K562 (cell line): ENCODE data around the gene EGFR. TPM values are rescaled to one million over a fixed set of nuclear protein-coding genes. Genes with fewer than 3 reads are reported as not detected.

Source experiments
- ATAC-seq: fragments of 200-7000 bp; cut with Tn5 transposase; 3 replicates; pipeline ENCODE4 v1.9.1; 2020; ENCODE audit warnings: moderate library complexity
- BruUV-seq: library from RNA; stranded (reverse); fragments of 400-500 nt; replicated peaks from 2 replicates; lab custom pipeline; 2021; lab: Mats Ljungman, UMichigan
- CTCF ChIA-PET: fragments of 300-600 bp; formaldehyde crosslinking; extraction: SDS; loops from one replicate; lab custom pipeline; 2021; ENCODE audit warnings: low intra/inter-chr PET ratio; lab: Yijun Ruan, JAX
- POLR2A ChIA-PET: fragments of 300-600, 350-650 bp; sonication (Branson Sonifier 250); formaldehyde crosslinking; extraction: SDS; loops from one replicate; lab custom pipeline; 2021; ENCODE audit warnings: antibody characterized with exemption, inconsistent platforms; lab: Yijun Ruan, JAX
- DNase-seq, 4 experiments: peaks; one replicate each; pipeline versions ENCODE4 v3.0.0 to v3.0.0-alpha.2; 2011 to 2018; ENCODE audit warnings: low spot score in 3 of 4, mixed read lengths in 3 of 4; ENCODE audit errors: extremely low read depth in 1 of 4
- FAIRE-seq: peaks from 2 replicates; lab custom pipeline; 2011; peaks lifted over from hg19 to GRCh38; lab: Jason Lieb, UNC
- H2AFZ ChIP-seq: 2 replicates; pipeline ENCODE4 v1.6.0; 2011; ENCODE audit warnings: low read depth, low read length, control low read depth, inconsistent platforms
- H3K27ac ChIP-seq: fragments of 200-600 bp; 3 replicates; pipeline ENCODE4 v1.8.0; 2011; ENCODE audit warnings: low read depth, mild to moderate bottlenecking, control low read depth, inconsistent platforms, low read length, moderate library complexity, mixed read lengths; ENCODE audit errors: extremely low read depth
- H3K27me3 ChIP-seq, 2 experiments: fragments of 300-600 bp in 1 of 2; 2 replicates in 1 of 2; 3 replicates in 1 of 2; pipeline versions ENCODE4 v1.6.0 to v1.8.0; 2011; ENCODE audit warnings: inconsistent platforms in 2 of 2, low read length in 2 of 2, mild to moderate bottlenecking in 1 of 2, mixed read lengths in 1 of 2, moderate library complexity in 1 of 2; ENCODE audit not compliant: control insufficient read depth in 2 of 2, insufficient read depth in 2 of 2
- H3K36me3 ChIP-seq: fragments of 300-600 bp; 3 replicates; pipeline ENCODE4 v1.8.0; 2011; ENCODE audit warnings: mild to moderate bottlenecking, low read length, inconsistent platforms; ENCODE audit not compliant: control insufficient read depth, insufficient read depth
- H3K4me1 ChIP-seq, 2 experiments: fragments of 200-600 bp in 1 of 2; replicated peaks in 1 of 2; 2 replicates in 1 of 2; 3 replicates in 1 of 2; pipeline versions ENCODE4 v1.5.1 to v1.8.0; 2011; ENCODE audit warnings: inconsistent platforms in 2 of 2, low read length in 2 of 2, mild to moderate bottlenecking in 1 of 2, mixed read lengths in 1 of 2, moderate library complexity in 1 of 2; ENCODE audit not compliant: control insufficient read depth in 2 of 2, insufficient read depth in 2 of 2
- H3K4me2 ChIP-seq: 2 replicates; pipeline ENCODE4 v1.6.1; 2011; ENCODE audit warnings: low read length, control low read depth, inconsistent platforms, mixed read lengths; ENCODE audit not compliant: insufficient read depth
- H3K4me3 ChIP-seq: fragments of 200-600 bp; sonication (generic), shearing (Covaris generic); 2 replicates; pipeline ENCODE4 v1.5.1; 2016; ENCODE audit warnings: control low read depth, inconsistent platforms
- H3K79me2 ChIP-seq: fragments of 200-600 bp; 3 replicates; pipeline ENCODE4 v1.8.0; 2011; ENCODE audit warnings: low read length, inconsistent platforms; ENCODE audit not compliant: control insufficient read depth, insufficient read depth
- H3K9ac ChIP-seq, 2 experiments: 2 replicates each; pipeline versions ENCODE4 v1.6.0 to v1.6.1; 2011; ENCODE audit warnings: low read depth in 2 of 2, low read length in 2 of 2, control low read depth in 1 of 2, inconsistent platforms in 1 of 2, mild to moderate bottlenecking in 1 of 2, mixed read lengths in 1 of 2; ENCODE audit not compliant: insufficient read depth in 1 of 2
- H3K9me1 ChIP-seq: one replicate; pipeline ENCODE4 v1.6.0; 2011; ENCODE audit warnings: inconsistent platforms, mild to moderate bottlenecking, low read length, moderate library complexity; ENCODE audit not compliant: control insufficient read depth, insufficient read depth
- H3K9me3 ChIP-seq: replicated peaks from 2 replicates; pipeline ENCODE4 v1.5.1; 2011; ENCODE audit warnings: low read depth, low read length, inconsistent platforms; ENCODE audit not compliant: control insufficient read depth, insufficient read depth
- H4K20me1 ChIP-seq: replicated peaks from 2 replicates; pipeline ENCODE4 v1.6.1; 2011; ENCODE audit warnings: low read length, inconsistent platforms, mixed read lengths; ENCODE audit not compliant: control insufficient read depth, insufficient read depth
- CBFA2T2 ChIP-seq: fragments of 450-650 bp; conservative IDR thresholded peaks from 2 replicates; pipeline ENCODE4 v1.6.1; 2017; ENCODE audit warnings: mild to moderate bottlenecking
- CHAMP1 ChIP-seq: fragments of 450-650 bp; IDR thresholded peaks from 2 replicates; pipeline ENCODE4 v1.6.1; 2016; ENCODE audit warnings: mild to moderate bottlenecking
- CHCHD3 ChIP-seq: fragments of 250-450 bp; sonication (Bioruptor Pico); IDR thresholded peaks from 2 replicates; pipeline ENCODE4 v2.1.2; 2022; ENCODE audit warnings: mild to moderate bottlenecking
- E2F8 ChIP-seq: fragments of 450-650 bp; IDR thresholded peaks from 2 replicates; pipeline ENCODE4 v1.7.1; 2018; ENCODE audit warnings: mild to moderate bottlenecking, low read depth; ENCODE audit not compliant: partially characterized antibody
- FOXJ2 ChIP-seq: fragments of 200-800 bp; sonication (Bioruptor generic); IDR thresholded peaks from 2 replicates; pipeline ENCODE4 v1.6.1; 2016; ENCODE audit warnings: missing genetic modification characterization, missing compliant biosample characterization
- MAFK ChIP-seq: IDR thresholded peaks from 2 replicates; pipeline ENCODE4 v1.6.1; 2011; ENCODE audit warnings: low read length, improper control_type of control experiment
- RFX5 ChIP-seq: IDR thresholded peaks from 2 replicates; pipeline ENCODE4 v1.6.1; 2011; ENCODE audit warnings: low read depth, mild to moderate bottlenecking, improper control_type of control experiment, low read length
- ZNF644 ChIP-seq: fragments of 200-800 bp; sonication (Bioruptor generic); IDR thresholded peaks from 2 replicates; pipeline ENCODE4 v1.6.1; 2016; ENCODE audit warnings: low read depth, missing genetic modification characterization, missing compliant biosample characterization
- ZNF785 ChIP-seq: fragments of 250-450 bp; sonication (Bioruptor Pico); IDR thresholded peaks from 2 replicates; pipeline ENCODE4 v1.4.0; 2020; ENCODE audit warnings: mild to moderate bottlenecking
- WGBS: fragments of 100-300 bp; shearing (Covaris generic); methylation state at CpG from one replicate; pipeline ENCODE4 v1.1.6; 2016; ENCODE audit warnings: low coverage, mixed read lengths; ENCODE audit not compliant: insufficient coverage; ENCODE audit errors: missing lambda C conversion rate; 5-methylcytosine and 5-hydroxymethylcytosine counted together
- in situ Hi-C: fragments of 300-500 bp; cut with MboI; formaldehyde crosslinking; loops from 4 replicates; pipeline ENCODE4 v1.15.0; 2018; ENCODE audit warnings: inconsistent platforms, mixed read lengths
- intact Hi-C: fragments of 100-400 bp; cut with micrococcal nuclease; formaldehyde crosslinking; loops from 2 replicates; pipeline ENCODE4 v1.14.2; 2022
- polyA plus RNA-seq, 8 experiments: library from polyadenylated mRNA; depleted of rRNA in 4 of 8; stranded (reverse) in 5 of 8; unstranded in 3 of 8; fragments of >200 nt; fragmentation: Nextera tagmentation in 2 of 8; fragmentation: Illumina TruSeq in 1 of 8; extraction: Ambion mirVana in 2 of 8; extraction: Trizol in 1 of 8; gene quantifications; 2 replicates each; pipeline versions ENCODE4 v1.2.1 to v1.2.3, GENCODE V29; 2011 to 2014; ENCODE audit warnings: inconsistent platforms in 1 of 8, missing spikeins in 1 of 8
- total RNA-seq, 7 experiments: library from RNA; depleted of rRNA in 6 of 7; stranded (reverse); fragments of >200 nt in 6 of 7; fragmentation: Illumina TruSeq in 2 of 7; extraction: Trizol in 2 of 7; gene quantifications; 2 replicates each; pipeline versions ENCODE4 v1.2.1 to v1.2.3, GENCODE V29; 2011 to 2021; ENCODE audit warnings: low replicate concordance in 1 of 7
- TF ChIP-seq, protein P1 (sequence below): fragments of 450-650 bp; IDR thresholded peaks from 2 replicates; pipeline ENCODE4 v1.6.1; 2017; ENCODE audit warnings: antibody characterized with exemption
- TF ChIP-seq, protein P2 (sequence below): sonication (generic); formaldehyde crosslinking; IDR thresholded peaks from 2 replicates; pipeline ENCODE4 v1.5.0; 2020; ENCODE audit warnings: missing genetic modification reagents
- TF ChIP-seq, protein P3 (sequence below): fragments of 450-650 bp; conservative IDR thresholded peaks from 2 replicates; pipeline ENCODE4 v1.6.1; 2016; ENCODE audit warnings: missing genetic modification characterization, low read depth, mild to moderate bottlenecking, missing compliant biosample characterization, moderate library complexity

Gene EGFR
- total and polyA plus RNA-seq, 9 of the 15 experiments (the other 6 are each of a cell fraction or from before 2014, with no cell fraction given) = 0.13 TPM; not detected in 8

DNA sequence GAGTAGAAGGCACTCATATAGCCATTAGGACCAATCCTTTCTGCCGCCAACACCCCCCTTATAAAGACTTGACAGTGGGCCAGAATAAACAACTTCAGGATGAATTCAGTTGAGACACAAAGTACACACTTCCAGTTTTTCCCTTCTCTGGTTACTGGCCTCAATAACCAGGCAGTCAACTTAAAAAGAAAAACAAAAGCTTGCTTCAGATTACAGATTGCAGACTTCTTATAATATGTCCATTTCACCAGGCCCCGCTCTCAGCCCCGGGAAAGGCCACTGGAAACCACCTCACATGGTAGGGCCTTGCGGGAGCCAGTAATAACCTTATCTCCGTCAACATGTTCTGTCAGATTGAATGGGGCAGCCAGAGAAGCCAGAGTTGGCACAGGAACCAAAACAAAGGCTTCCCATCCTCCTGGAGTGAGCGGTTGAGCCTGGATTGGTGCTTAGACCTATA lies 108.8 kb downstream of the EGFR start:
- ATAC-seq (no peak), DNase-seq (no peak), FAIRE-seq (no peak)
- Histone ChIP-seq H3K27ac (no peak overlapping the region), H4K20me1 (no peaks in the 10 kb centered on the region), H3K4me1 (peaks cover 0 to 2% of the 10 kb centered on the region in 2 experiments; a peak in 2 of 5 replicates), H3K4me3 (no peak overlapping the region), H3K4me2 (no peak overlapping the region), H2AFZ (no peak overlapping the region), H3K9ac (no peak overlapping the region), H3K9me3 (no peaks in the 10 kb centered on the region; the same call in 1 of the 2 replicates), H3K27me3 (peaks cover 0 to 10% of the 10 kb centered on the region in 2 experiments; a peak in 1 of 5 replicates), H3K79me2 (no peaks in the 10 kb centered on the region), H3K36me3 (no peaks in the 10 kb centered on the region), H3K9me1 (no peaks in the 10 kb centered on the region)
- TF ChIP-seq CHAMP1 = no peak
- TF ChIP-seq ZNF785 (CRISPR knock-in tag) = no peak
- TF ChIP-seq, protein P1, sequence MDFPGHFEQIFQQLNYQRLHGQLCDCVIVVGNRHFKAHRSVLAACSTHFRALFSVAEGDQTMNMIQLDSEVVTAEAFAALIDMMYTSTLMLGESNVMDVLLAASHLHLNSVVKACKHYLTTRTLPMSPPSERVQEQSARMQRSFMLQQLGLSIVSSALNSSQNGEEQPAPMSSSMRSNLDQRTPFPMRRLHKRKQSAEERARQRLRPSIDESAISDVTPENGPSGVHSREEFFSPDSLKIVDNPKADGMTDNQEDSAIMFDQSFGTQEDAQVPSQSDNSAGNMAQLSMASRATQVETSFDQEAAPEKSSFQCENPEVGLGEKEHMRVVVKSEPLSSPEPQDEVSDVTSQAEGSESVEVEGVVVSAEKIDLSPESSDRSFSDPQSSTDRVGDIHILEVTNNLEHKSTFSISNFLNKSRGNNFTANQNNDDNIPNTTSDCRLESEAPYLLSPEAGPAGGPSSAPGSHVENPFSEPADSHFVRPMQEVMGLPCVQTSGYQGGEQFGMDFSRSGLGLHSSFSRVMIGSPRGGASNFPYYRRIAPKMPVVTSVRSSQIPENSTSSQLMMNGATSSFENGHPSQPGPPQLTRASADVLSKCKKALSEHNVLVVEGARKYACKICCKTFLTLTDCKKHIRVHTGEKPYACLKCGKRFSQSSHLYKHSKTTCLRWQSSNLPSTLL = no peak
- no peak for TF ChIP-seq CHCHD3 (CRISPR knock-in tag)
- TF ChIP-seq, protein P2, sequence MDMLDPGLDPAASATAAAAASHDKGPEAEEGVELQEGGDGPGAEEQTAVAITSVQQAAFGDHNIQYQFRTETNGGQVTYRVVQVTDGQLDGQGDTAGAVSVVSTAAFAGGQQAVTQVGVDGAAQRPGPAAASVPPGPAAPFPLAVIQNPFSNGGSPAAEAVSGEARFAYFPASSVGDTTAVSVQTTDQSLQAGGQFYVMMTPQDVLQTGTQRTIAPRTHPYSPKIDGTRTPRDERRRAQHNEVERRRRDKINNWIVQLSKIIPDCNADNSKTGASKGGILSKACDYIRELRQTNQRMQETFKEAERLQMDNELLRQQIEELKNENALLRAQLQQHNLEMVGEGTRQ (CRISPR knock-in tag) = no peak
- TF ChIP-seq ZNF644 (tag) = no peak
- no peak for TF ChIP-seq MAFK
- no peak for TF ChIP-seq E2F8
- no peak for TF ChIP-seq FOXJ2
- TF ChIP-seq, protein P3, sequence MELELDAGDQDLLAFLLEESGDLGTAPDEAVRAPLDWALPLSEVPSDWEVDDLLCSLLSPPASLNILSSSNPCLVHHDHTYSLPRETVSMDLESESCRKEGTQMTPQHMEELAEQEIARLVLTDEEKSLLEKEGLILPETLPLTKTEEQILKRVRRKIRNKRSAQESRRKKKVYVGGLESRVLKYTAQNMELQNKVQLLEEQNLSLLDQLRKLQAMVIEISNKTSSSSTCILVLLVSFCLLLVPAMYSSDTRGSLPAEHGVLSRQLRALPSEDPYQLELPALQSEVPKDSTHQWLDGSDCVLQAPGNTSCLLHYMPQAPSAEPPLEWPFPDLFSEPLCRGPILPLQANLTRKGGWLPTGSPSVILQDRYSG (tag) = no peak
- no peak for TF ChIP-seq CBFA2T2
- no peak for TF ChIP-seq RFX5
- BruUV-seq = no TSS peak
- 9% methylated on average over 6 of the region's 6 CpGs for WGBS
- ChIA-PET POLR2A (interaction anchor here (0.6 kb wide), 1 partner anchor 28 kb away, joined by 3 read pairs; no protein-coding TSS in a partner anchor), CTCF (no interaction called here)
- intact Hi-C loops (no loop called here), in situ Hi-C loops (no loop called here)
